Hepatocyte (in vitro differentiated cells): ENCODE results near the gene FAM131C.

Source experiments
- EZH2phosphoT487 ChIP-seq: fragments of 200-600 bp; sonication (generic); IDR thresholded peaks from one replicate; pipeline ENCODE4 v1.6.1; 2018; ENCODE audit warnings: antibody characterized with exemption, mild to moderate bottlenecking, low read depth, moderate library complexity; ENCODE audit not compliant: unreplicated experiment, severe bottlenecking
- TF ChIP-seq, protein P1 (sequence below): fragments of 200-600 bp; sonication (generic); IDR thresholded peaks from 2 replicates; pipeline ENCODE4 v1.5.1; 2016; ENCODE audit warnings: antibody characterized with exemption, mild to moderate bottlenecking; ENCODE audit not compliant: poor library complexity

DNA sequence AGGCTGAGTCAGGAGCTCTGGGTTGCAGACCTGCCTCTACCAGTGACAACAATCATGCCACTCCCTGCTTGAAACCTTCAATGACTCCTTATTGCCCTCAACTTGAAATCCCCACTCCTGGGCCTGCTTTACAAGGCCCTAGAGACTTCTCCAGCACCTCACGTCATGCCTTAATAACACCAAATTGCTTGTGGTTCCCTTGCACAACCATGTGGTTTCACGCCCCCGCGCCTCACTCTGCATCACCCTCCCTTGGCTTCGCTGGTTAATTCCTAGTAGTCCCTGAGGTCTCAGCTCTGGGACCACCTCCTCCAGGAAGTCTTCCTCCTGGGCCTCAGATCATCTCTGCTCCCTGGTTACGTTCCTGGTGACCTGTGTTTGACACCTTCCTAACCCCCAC is 49.5 kb upstream of the FAM131C start:
- TF ChIP-seq, protein P1, sequence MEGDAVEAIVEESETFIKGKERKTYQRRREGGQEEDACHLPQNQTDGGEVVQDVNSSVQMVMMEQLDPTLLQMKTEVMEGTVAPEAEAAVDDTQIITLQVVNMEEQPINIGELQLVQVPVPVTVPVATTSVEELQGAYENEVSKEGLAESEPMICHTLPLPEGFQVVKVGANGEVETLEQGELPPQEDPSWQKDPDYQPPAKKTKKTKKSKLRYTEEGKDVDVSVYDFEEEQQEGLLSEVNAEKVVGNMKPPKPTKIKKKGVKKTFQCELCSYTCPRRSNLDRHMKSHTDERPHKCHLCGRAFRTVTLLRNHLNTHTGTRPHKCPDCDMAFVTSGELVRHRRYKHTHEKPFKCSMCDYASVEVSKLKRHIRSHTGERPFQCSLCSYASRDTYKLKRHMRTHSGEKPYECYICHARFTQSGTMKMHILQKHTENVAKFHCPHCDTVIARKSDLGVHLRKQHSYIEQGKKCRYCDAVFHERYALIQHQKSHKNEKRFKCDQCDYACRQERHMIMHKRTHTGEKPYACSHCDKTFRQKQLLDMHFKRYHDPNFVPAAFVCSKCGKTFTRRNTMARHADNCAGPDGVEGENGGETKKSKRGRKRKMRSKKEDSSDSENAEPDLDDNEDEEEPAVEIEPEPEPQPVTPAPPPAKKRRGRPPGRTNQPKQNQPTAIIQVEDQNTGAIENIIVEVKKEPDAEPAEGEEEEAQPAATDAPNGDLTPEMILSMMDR = no peak
- no peak for TF ChIP-seq EZH2phosphoT487
